Keratinocyte (primary cell): ENCODE measurements around the gene ANKRD7.

Experiments used
- CTCF ChIP-seq, 3 experiments: IDR thresholded peaks in 1 of 3; conservative IDR thresholded peaks in 1 of 3; optimal IDR thresholded peaks in 1 of 3; 2 replicates in 2 of 3; 3 replicates in 1 of 3; pipeline versions ENCODE3 to v1.5.1; 2011; ENCODE audit warnings: low read length in 3 of 3, mild to moderate bottlenecking in 3 of 3, moderate library complexity in 2 of 3, control low read depth in 1 of 3, inconsistent platforms in 1 of 3; ENCODE audit not compliant: insufficient read depth in 2 of 3; ENCODE audit errors: extremely low read depth in 1 of 3
- EZH2 ChIP-seq: IDR thresholded peaks from one replicate; pipeline ENCODE4 v1.6.1; 2012; ENCODE audit warnings: inconsistent platforms, mild to moderate bottlenecking, low read length, moderate library complexity

- TF ChIP-seq CTCF (optimal IDR thresholded peaks at IDR 0.05 in 1 of 3, IDR thresholded peaks at IDR 0.05 in 1 of 3, conservative IDR thresholded peaks at IDR 0.05 in 1 of 3; ENCODE audit: extremely low read depth in 1 of 3, insufficient read depth in 2 of 3, low read length in 3 of 3): no peak
- TF ChIP-seq EZH2: no peak
These were observed 9.7 kb upstream of the ANKRD7 start for GRCh38 chr7:118214833-118215182.
